Thyroid gland (tissue), 4 donors: ENCODE results near the gene ICAM5. TPM values are rescaled to one million over a fixed set of nuclear protein-coding genes. Genes with fewer than 3 reads are reported as not detected.

Source experiments
- DNase-seq, 2 donors: peaks; one replicate each; pipeline ENCODE4 v3.0.0-alpha.2; 2019
- H3K27ac ChIP-seq, 3 donors: fragments of 200-600 bp; sonication (generic); 1 replicate in 2 of 3; 2 replicates in 1 of 3; pipeline ENCODE4 v1.5.1; 2016 to 2019; ENCODE audit warnings: mild to moderate bottlenecking in 1 of 3, moderate library complexity in 1 of 3
- H3K27me3 ChIP-seq: fragments of 200-600 bp; sonication (generic); one replicate; pipeline ENCODE4 v1.5.1; 2019
- H3K36me3 ChIP-seq, 2 donors: fragments of 200-600 bp; sonication (generic); one replicate each; pipeline ENCODE4 v1.5.1; 2016 to 2019
- H3K4me1 ChIP-seq, 2 donors: fragments of 200-600 bp; sonication (generic); one replicate each; pipeline ENCODE4 v1.5.1; 2017 to 2019
- H3K4me3 ChIP-seq, 3 donors: fragments of 200-600 bp; sonication (generic); replicated peaks in 1 of 3; 1 replicate in 2 of 3; 2 replicates in 1 of 3; pipeline ENCODE4 v1.5.1; 2016; ENCODE audit warnings: mild to moderate bottlenecking in 1 of 3
- H3K9me3 ChIP-seq: fragments of 200-600 bp; sonication (generic); one replicate; pipeline ENCODE4 v1.5.1; 2017
- CTCF ChIP-seq, 6 experiments: fragments of 200-600 bp in 3 of 6; fragments of 450-650 bp in 3 of 6; sonication (generic) in 3 of 6; IDR thresholded peaks; one replicate each; pipeline ENCODE4 v1.5.1; 2016 to 2019; ENCODE audit warnings: antibody characterized with exemption in 6 of 6, mild to moderate bottlenecking in 2 of 6, inconsistent platforms in 1 of 6, moderate library complexity in 1 of 6
- POLR2A ChIP-seq, 2 donors: fragments of 450-650 bp; IDR thresholded peaks; one replicate each; pipeline ENCODE4 v1.6.1; 2017; ENCODE audit warnings: antibody characterized with exemption in 2 of 2, mild to moderate bottlenecking in 2 of 2, moderate library complexity in 1 of 2
- WGBS, 2 donors: methylation state at CpG; one replicate each; pipeline ENCODE4 v1.1.5; 2017; 5-methylcytosine and 5-hydroxymethylcytosine counted together
- intact Hi-C: fragments of 100-400 bp; cut with DNase I; formaldehyde crosslinking; loops from one replicate; pipeline ENCODE4 v1.15.1; 2023
- total RNA-seq, 4 donors: library from RNA; depleted of rRNA; stranded (reverse); fragments of >200 nt; gene quantifications; one replicate each; pipeline ENCODE4 v1.2.3, GENCODE V29; 2016

ICAM5 gene
- total RNA-seq, 4 donors from 2014 or later, result 1.0 to 1.6 TPM; not detected in 2

DNA sequence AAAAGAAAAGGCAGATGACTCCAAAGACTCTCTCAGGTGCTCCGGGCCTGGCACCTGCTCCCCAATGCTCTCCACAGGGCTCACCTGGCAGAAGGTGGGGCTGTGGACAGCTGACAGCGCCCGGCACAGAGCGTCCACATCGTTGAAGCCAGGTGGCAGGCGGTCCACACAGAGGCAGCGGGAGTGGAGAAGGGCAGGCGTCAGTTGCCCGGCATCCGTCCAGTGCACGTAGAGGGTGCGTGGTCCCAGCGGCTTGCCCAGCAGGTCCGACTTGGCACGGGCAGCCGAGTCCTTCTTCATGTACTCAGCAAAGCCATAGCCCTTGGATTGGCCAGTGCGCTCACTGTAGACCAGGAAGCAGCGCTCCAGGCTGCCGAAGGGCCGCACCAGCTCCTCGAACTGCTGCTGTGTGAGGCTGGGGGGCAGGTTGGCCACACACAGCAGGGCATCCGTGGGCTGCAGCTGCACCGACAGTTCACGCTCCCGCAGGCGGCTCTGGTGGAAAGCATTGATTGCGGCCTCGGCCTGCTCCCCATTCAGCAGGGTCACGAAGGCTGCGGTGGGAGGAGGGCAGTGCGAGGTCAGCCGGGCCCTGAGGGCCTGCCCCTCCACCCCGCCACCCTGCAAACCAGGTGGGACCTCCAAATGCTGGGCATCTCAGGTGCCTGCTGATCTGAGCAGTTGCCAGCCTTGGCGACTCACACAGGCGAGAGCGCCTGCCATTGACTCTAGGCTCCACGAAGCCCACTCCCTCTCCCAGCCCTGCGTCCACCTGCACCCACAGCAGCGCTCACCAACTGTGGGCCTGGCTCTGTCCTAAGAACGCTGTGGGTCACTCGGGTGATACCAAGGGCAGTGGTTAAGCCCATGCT, 39.0 kb downstream of the ICAM5 start:
- no peak overlapping the region for H3K27ac ChIP-seq
- no peaks in the 10 kb centered on the region for H3K27me3 ChIP-seq
- H3K4me3 ChIP-seq, result no peak overlapping the region
- WGBS, 2 donors, result 95 to 97% methylated on average over 5 to 38 of the region's 41 CpGs
- intact Hi-C loops, result no loop called here
- H3K36me3 ChIP-seq, result peaks cover 38 to 67% of the 10 kb centered on the region in 2 donors
- H3K9me3 ChIP-seq, result no peaks in the 10 kb centered on the region
- peaks cover 7 to 13% of the 10 kb centered on the region in 2 donors for H3K4me1 ChIP-seq
- no peak for DNase-seq
- TF ChIP-seq CTCF (IDR thresholded peaks at IDR 0.05) (no peak), POLR2A (IDR thresholded peaks at IDR 0.05) (no peak)

DNA sequence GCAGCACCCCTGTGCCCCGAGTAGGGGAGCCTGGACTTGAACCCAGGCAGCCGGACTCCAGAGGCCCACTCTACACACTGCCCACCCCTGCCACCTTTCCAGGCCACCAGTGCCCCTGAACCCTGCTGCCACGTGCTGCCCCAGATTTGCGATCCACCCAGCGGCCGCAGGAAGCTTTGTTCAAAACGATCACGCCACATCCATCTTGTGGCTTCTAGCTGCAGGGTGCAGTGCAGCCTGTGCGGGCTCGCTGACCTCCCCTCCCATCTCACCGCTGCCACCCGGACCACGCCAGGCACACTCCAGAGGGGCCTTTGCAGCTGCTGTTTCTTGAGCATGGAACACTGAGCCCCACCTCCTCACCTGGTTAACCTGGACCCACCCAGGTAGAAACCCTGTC, 39.8 kb downstream of the ICAM5 start:
- H3K27me3 ChIP-seq, result no peaks in the 10 kb centered on the region
- DNase-seq, result no peak
- 89 to 100% methylated on average over 3 to 4 of the region's 13 CpGs for WGBS, 2 donors
- H3K9me3 ChIP-seq, result no peaks in the 10 kb centered on the region
- intact Hi-C loops, result no loop called here
- no peak overlapping the region for H3K27ac ChIP-seq
- H3K4me3 ChIP-seq, result no peak overlapping the region
- TF ChIP-seq POLR2A (IDR thresholded peaks at IDR 0.05) (no peak), CTCF (IDR thresholded peaks at IDR 0.05) (no peak)
- H3K36me3 ChIP-seq, result peaks cover 34 to 59% of the 10 kb centered on the region in 2 donors
- H3K4me1 ChIP-seq, result peaks cover 11 to 20% of the 10 kb centered on the region in 2 donors

DNA sequence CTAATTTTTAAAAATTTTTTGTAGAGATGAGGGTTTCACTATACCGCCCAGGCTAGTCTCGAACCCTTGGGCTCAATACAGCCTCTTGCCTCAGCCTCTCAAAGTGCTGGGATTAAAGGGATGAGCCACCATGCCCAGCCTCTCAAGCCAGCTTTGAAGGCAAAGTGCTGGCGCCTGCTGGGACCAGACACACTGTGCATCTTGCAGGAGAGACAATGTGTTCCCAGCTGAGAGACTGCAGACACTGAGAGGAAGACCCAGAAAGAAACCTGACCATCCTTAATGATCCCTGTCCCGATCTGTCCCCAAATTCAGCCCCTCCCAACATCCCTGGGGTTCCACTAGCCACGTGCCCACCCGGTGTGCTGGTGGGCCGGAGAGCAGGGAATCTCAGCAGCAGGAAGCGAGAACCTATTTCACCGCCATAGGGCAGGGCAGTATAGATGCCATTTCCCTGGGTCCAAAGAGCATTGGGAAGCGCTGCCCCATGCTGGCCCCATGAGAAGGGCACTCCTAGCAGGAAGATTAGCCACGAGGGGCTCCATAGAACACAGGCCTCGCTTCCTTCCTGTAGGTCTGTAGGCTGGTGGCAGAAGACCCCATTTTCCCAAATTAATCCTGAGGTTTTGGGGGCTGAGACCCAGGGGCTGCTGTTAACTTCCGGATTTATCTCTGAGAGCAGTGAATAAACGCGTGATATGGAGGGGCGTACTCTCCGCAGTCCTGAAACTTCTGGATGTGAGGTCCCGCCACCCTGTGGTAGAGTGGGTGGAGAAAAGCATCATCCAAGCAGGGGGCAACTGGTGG, 42.6 kb downstream of the ICAM5 start:
- Histone ChIP-seq H3K4me1 (peaks cover 11 to 24% of the 10 kb centered on the region in 2 donors), H3K4me3 (peak overlapping the region; percentile 74 to 98 (median 75)), H3K9me3 (no peaks in the 10 kb centered on the region), H3K27me3 (no peaks in the 10 kb centered on the region), H3K36me3 (peaks cover 26 to 33% of the 10 kb centered on the region in 2 donors), H3K27ac (peak overlapping the region in 1 of 3 donors; percentile 58)
- WGBS, 2 donors, result 35 to 46% methylated on average over 14 to 17 of the region's 18 CpGs
- no peak for DNase-seq
- TF ChIP-seq CTCF (IDR thresholded peaks at IDR 0.05) (peak in 2 of 6 experiments; percentile 5 to 8), POLR2A (IDR thresholded peaks at IDR 0.05) (no peak)
- intact Hi-C loops, result no loop called here

DNA sequence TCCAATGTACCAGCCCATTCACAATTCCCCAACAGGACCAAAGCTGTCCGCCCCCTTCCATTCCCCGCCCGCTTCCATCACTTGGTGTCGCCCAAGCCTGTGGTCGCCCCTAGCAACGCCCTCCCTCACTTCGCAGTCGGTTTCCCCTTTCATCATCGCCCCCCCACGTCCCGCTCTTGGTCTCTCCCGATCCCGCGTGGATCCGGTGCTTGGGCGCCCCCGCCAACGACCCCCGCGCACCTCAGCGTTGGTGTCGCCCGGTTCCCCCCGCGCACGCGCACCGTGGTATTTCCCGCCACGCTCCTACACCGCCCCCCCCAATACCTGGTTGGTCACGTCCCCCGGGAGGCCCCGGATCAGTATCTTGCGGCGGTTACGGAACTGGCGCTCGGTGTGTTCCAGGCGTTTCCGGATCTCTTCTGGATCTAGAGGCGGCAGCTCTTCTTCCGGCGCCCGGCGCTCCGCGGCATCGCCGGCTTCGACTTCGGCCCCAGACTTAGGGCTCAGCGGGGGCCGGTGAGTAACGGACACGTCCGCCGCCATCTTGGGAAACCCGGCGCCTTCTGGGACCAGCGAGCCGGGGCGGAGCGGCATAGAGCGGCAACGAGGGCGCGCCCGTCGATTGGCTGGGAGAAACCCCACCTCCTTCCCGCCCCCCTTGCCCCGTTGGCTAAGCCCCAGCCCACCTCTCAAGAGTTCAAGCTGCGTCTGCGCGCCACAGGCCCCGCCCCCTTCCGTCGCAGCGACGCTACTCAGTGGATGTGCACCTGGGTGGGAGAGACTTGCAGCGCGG, 43.4 kb downstream of the ICAM5 start, which contains the start of gene RAVER1:
TSS of gene RAVER1 (minus strand) at position 565 of the 793 bp plus-strand sequence. CDS start at position 543, 22 bp downstream.
- 0 to 2% methylated on average over 24 to 37 of the region's 82 CpGs for WGBS, 2 donors
- no peaks in the 10 kb centered on the region for H3K27me3 ChIP-seq
- peaks cover 11 to 24% of the 10 kb centered on the region in 2 donors for H3K4me1 ChIP-seq
- H3K36me3 ChIP-seq, result peaks cover 18 to 25% of the 10 kb centered on the region in 2 donors
- peak; percentile 97 to 98 for DNase-seq
- peak within 1 kb of the TSS; percentile 58 to 86 (median 72) for H3K27ac ChIP-seq
- intact Hi-C loops, result no loop called here
- no peaks in the 10 kb centered on the region for H3K9me3 ChIP-seq
- H3K4me3 ChIP-seq, result peak within 1 kb of the TSS; percentile 74 to 98 (median 75)
- TF ChIP-seq CTCF (IDR thresholded peaks at IDR 0.05) (no peak), POLR2A (IDR thresholded peaks at IDR 0.05) (peak in 1 of 2 donors; percentile 65)
